K562 (cell line): Measurements from ENCODE around the gene MARCHF3. TPM values are rescaled to one million over a fixed set of nuclear protein-coding genes. Genes with fewer than 3 reads are reported as not detected.
A peak's percentile ranks its signal among the peaks of the same experiment; 100 is the strongest.

Experiments
- ATF7 ChIP-seq: fragments of 450-650 bp; IDR thresholded peaks from 2 replicates; pipeline ENCODE4 v1.7.1; 2014; ENCODE audit warnings: mild to moderate bottlenecking, moderate library complexity
- CAMTA2 ChIP-seq: fragments of 250-450 bp; sonication (Bioruptor Pico); conservative IDR thresholded peaks from 2 replicates; pipeline ENCODE4 v1.5.1; 2022
- CHAMP1 ChIP-seq: fragments of 450-650 bp; IDR thresholded peaks from 2 replicates; pipeline ENCODE4 v1.6.1; 2016; ENCODE audit warnings: mild to moderate bottlenecking
- ERF ChIP-seq: fragments of 450-650 bp; formaldehyde crosslinking; IDR thresholded peaks from 2 replicates; pipeline ENCODE4 v1.4.0; 2020; ENCODE audit warnings: mild to moderate bottlenecking, mixed read lengths
- FOSL1 ChIP-seq: fragments of 200-800 bp; sonication (Bioruptor generic); conservative IDR thresholded peaks from 2 replicates; pipeline ENCODE4 v1.6.1; 2016; ENCODE audit warnings: missing genetic modification characterization, missing compliant biosample characterization
- GABPB1 ChIP-seq: sonication (generic); formaldehyde crosslinking; IDR thresholded peaks from 2 replicates; pipeline ENCODE4 v1.8.0; 2022; ENCODE audit warnings: mild to moderate bottlenecking, missing genetic modification reagents
- GABPB2 ChIP-seq: fragments of 250-450 bp; sonication (Bioruptor Pico); conservative IDR thresholded peaks from 2 replicates; pipeline ENCODE4 v1.5.1; 2021; ENCODE audit warnings: mild to moderate bottlenecking
- HDAC8 ChIP-seq: fragments of 450-650 bp; IDR thresholded peaks from 2 replicates; pipeline ENCODE4 v1.6.1; 2016; ENCODE audit warnings: mild to moderate bottlenecking, missing genetic modification characterization, moderate library complexity, missing compliant biosample characterization
- PML ChIP-seq: IDR thresholded peaks from 2 replicates; pipeline ENCODE4 v1.6.1; 2012; ENCODE audit warnings: low read length, inconsistent platforms
- SAFB ChIP-seq: fragments of 200-400 bp; formaldehyde crosslinking; IDR thresholded peaks from 2 replicates; pipeline ENCODE4 v1.6.1; 2017; ENCODE audit warnings: low read depth, low read length, borderline replicate concordance
- SAP30 ChIP-seq: fragments of 200-600 bp; sonication (generic); IDR thresholded peaks from 2 replicates; pipeline ENCODE4 v1.6.1; 2012; ENCODE audit warnings: borderline replicate concordance, low read depth, mild to moderate bottlenecking, moderate library complexity, low read length, control low read depth, inconsistent platforms; ENCODE audit not compliant: insufficient read depth, poor library complexity, severe bottlenecking
- SIN3B ChIP-seq: fragments of 450-650 bp; IDR thresholded peaks from 2 replicates; pipeline ENCODE4 v1.6.1; 2017; ENCODE audit warnings: low read depth, mild to moderate bottlenecking, moderate library complexity
- SIRT6 ChIP-seq: IDR thresholded peaks from one replicate; pipeline ENCODE4 v1.6.1; 2012; ENCODE audit warnings: low read depth, mild to moderate bottlenecking, control low read depth, inconsistent platforms, low read length, moderate library complexity
- ZNF175 ChIP-seq: fragments of 200-800 bp; sonication (Bioruptor generic); IDR thresholded peaks from 2 replicates; pipeline ENCODE4 v1.6.1; 2016; ENCODE audit warnings: low read depth, mild to moderate bottlenecking, missing genetic modification characterization, missing compliant biosample characterization
- ZNF3 ChIP-seq: fragments of 250-450 bp; sonication (Bioruptor Pico); IDR thresholded peaks from 2 replicates; pipeline ENCODE4 v1.5.0; 2021; ENCODE audit warnings: mild to moderate bottlenecking, moderate library complexity
- ZNF561 ChIP-seq: fragments of 450-650 bp; formaldehyde crosslinking; conservative IDR thresholded peaks from 2 replicates; pipeline ENCODE4 v1.4.0; 2020; ENCODE audit warnings: mild to moderate bottlenecking, moderate library complexity
- polyA plus RNA-seq, 8 experiments: library from polyadenylated mRNA; depleted of rRNA in 4 of 8; stranded (reverse) in 5 of 8; unstranded in 3 of 8; fragments of >200 nt; fragmentation: Nextera tagmentation in 2 of 8; fragmentation: Illumina TruSeq in 1 of 8; extraction: Ambion mirVana in 2 of 8; extraction: Trizol in 1 of 8; gene quantifications; 2 replicates each; pipeline versions ENCODE4 v1.2.1 to v1.2.3, GENCODE V29; 2011 to 2014; ENCODE audit warnings: inconsistent platforms in 1 of 8, missing spikeins in 1 of 8
- total RNA-seq, 7 experiments: library from RNA; depleted of rRNA in 6 of 7; stranded (reverse); fragments of >200 nt in 6 of 7; fragmentation: Illumina TruSeq in 2 of 7; extraction: Trizol in 2 of 7; gene quantifications; 2 replicates each; pipeline versions ENCODE4 v1.2.1 to v1.2.3, GENCODE V29; 2011 to 2021; ENCODE audit warnings: low replicate concordance in 1 of 7
- TF ChIP-seq, protein P1 (sequence below): sonication (generic); formaldehyde crosslinking; IDR thresholded peaks from 2 replicates; pipeline ENCODE4 v1.8.0; 2023; ENCODE audit warnings: mild to moderate bottlenecking, missing genetic modification reagents
- TF ChIP-seq, protein P2 (sequence below), 2 experiments: fragments of 200-800 bp in 1 of 2; sonication (Bioruptor generic) in 1 of 2; sonication (generic) in 1 of 2; formaldehyde crosslinking in 1 of 2; IDR thresholded peaks in 1 of 2; conservative IDR thresholded peaks in 1 of 2; 2 replicates each; pipeline versions ENCODE4 v1.5.0 to v1.6.1; 2016 to 2020; ENCODE audit warnings: missing compliant biosample characterization in 1 of 2, missing genetic modification characterization in 1 of 2, missing genetic modification reagents in 1 of 2

Gene MARCHF3
- total and polyA plus RNA-seq, 9 of the 15 experiments (the other 6 are each of a cell fraction or from before 2014, with no cell fraction given) = 5.6 to 37.4 (median 16.5) TPM

- peak; percentile 81 for TF ChIP-seq GABPB1 (CRISPR knock-in tag)
- peak; percentile 40; the same call in 1 of the 2 replicates for TF ChIP-seq FOSL1 (tag)
- TF ChIP-seq SIN3B = no peak
- TF ChIP-seq ZNF561 = no peak
- no peak for TF ChIP-seq ZNF175 (CRISPR knock-in tag)
- TF ChIP-seq SIRT6 = no peak
- TF ChIP-seq ERF (CRISPR knock-in tag) = peak; percentile 20; the same call in 1 of the 2 replicates
- TF ChIP-seq, protein P1, sequence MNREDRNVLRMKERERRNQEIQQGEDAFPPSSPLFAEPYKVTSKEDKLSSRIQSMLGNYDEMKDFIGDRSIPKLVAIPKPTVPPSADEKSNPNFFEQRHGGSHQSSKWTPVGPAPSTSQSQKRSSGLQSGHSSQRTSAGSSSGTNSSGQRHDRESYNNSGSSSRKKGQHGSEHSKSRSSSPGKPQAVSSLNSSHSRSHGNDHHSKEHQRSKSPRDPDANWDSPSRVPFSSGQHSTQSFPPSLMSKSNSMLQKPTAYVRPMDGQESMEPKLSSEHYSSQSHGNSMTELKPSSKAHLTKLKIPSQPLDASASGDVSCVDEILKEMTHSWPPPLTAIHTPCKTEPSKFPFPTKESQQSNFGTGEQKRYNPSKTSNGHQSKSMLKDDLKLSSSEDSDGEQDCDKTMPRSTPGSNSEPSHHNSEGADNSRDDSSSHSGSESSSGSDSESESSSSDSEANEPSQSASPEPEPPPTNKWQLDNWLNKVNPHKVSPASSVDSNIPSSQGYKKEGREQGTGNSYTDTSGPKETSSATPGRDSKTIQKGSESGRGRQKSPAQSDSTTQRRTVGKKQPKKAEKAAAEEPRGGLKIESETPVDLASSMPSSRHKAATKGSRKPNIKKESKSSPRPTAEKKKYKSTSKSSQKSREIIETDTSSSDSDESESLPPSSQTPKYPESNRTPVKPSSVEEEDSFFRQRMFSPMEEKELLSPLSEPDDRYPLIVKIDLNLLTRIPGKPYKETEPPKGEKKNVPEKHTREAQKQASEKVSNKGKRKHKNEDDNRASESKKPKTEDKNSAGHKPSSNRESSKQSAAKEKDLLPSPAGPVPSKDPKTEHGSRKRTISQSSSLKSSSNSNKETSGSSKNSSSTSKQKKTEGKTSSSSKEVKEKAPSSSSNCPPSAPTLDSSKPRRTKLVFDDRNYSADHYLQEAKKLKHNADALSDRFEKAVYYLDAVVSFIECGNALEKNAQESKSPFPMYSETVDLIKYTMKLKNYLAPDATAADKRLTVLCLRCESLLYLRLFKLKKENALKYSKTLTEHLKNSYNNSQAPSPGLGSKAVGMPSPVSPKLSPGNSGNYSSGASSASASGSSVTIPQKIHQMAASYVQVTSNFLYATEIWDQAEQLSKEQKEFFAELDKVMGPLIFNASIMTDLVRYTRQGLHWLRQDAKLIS (CRISPR knock-in tag) = peak; percentile 97
- TF ChIP-seq SAFB = peak; percentile 40
- no peak for TF ChIP-seq ZNF3
- no peak for TF ChIP-seq HDAC8 (tag)
- TF ChIP-seq SAP30 = peak; percentile 28
- peak; percentile 88; the same call in 1 of the 2 replicates for TF ChIP-seq ATF7
- TF ChIP-seq CHAMP1 = no peak
- peak; percentile 88 for TF ChIP-seq PML
- TF ChIP-seq CAMTA2 = no peak
- TF ChIP-seq, protein P2, sequence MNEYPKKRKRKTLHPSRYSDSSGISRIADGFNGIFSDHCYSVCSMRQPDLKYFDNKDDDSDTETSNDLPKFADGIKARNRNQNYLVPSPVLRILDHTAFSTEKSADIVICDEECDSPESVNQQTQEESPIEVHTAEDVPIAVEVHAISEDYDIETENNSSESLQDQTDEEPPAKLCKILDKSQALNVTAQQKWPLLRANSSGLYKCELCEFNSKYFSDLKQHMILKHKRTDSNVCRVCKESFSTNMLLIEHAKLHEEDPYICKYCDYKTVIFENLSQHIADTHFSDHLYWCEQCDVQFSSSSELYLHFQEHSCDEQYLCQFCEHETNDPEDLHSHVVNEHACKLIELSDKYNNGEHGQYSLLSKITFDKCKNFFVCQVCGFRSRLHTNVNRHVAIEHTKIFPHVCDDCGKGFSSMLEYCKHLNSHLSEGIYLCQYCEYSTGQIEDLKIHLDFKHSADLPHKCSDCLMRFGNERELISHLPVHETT (CRISPR knock-in tag; conservative IDR thresholded peaks at IDR 0.05 in 1 of 2, IDR thresholded peaks at IDR 0.05 in 1 of 2) = no peak; a peak in 1 of 4 replicates
- TF ChIP-seq GABPB2 = no peak
Observed at GRCh38 chr5:127030259-127031146, at the start of gene MARCHF3 (continued).
